PFSK-1 (cell line): ENCODE results near the gene DYNC2H1.

ENCODE experiments used
- FOXP2 ChIP-seq: optimal IDR thresholded peaks from 2 replicates; pipeline ENCODE3; 2011; ENCODE audit warnings: borderline replicate concordance, control low read depth, inconsistent platforms; ENCODE audit not compliant: insufficient read depth; ENCODE audit errors: extremely low read length, extremely low read depth
- POLR2AphosphoS5 ChIP-seq: IDR thresholded peaks from 2 replicates; pipeline ENCODE4 v1.6.1; 2012; ENCODE audit warnings: low read depth, mild to moderate bottlenecking, control low read depth, low read length, moderate library complexity
- SIN3A ChIP-seq: IDR thresholded peaks from 2 replicates; pipeline ENCODE4 v1.6.1; 2012; ENCODE audit warnings: mild to moderate bottlenecking, low read length, moderate library complexity, borderline replicate concordance; ENCODE audit not compliant: insufficient read depth
- TAF1 ChIP-seq: IDR thresholded peaks from 2 replicates; pipeline ENCODE4 v1.6.1; 2012; ENCODE audit warnings: low read length, control low read depth, borderline replicate concordance; ENCODE audit not compliant: insufficient read depth
- TF ChIP-seq, protein P1 (sequence below), 2 experiments: IDR thresholded peaks; 2 replicates each; pipeline versions ENCODE4 v1.6.1 to v1.8.0; 2011 to 2012; ENCODE audit warnings: low read depth in 2 of 2, low read length in 2 of 2, control low read depth in 1 of 2, inconsistent platforms in 1 of 2, mild to moderate bottlenecking in 1 of 2, moderate library complexity in 1 of 2; ENCODE audit not compliant: insufficient read depth in 1 of 2

DYNC2H1 gene

DNA sequence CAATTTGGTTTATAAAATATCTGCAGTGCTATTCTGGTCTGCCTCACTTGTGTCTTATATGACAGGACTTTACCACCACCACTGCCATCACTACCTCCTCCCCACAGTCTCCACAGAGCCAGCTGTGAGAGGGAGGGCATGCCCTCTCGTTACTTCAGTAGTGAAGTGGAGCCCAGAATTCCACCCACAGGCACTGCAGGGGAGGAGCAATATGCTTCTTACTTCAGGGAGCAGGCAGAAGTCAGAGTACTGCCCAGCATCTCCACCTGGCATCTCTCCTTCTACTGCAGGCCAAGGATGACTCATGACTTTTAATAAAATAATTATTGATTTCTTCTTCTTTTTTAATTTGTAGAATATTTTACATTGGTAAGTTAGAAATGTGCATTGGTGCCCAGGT, 255.5 kb downstream of the DYNC2H1 start:
- no peak for TF ChIP-seq FOXP2
- TF ChIP-seq, protein P1, sequence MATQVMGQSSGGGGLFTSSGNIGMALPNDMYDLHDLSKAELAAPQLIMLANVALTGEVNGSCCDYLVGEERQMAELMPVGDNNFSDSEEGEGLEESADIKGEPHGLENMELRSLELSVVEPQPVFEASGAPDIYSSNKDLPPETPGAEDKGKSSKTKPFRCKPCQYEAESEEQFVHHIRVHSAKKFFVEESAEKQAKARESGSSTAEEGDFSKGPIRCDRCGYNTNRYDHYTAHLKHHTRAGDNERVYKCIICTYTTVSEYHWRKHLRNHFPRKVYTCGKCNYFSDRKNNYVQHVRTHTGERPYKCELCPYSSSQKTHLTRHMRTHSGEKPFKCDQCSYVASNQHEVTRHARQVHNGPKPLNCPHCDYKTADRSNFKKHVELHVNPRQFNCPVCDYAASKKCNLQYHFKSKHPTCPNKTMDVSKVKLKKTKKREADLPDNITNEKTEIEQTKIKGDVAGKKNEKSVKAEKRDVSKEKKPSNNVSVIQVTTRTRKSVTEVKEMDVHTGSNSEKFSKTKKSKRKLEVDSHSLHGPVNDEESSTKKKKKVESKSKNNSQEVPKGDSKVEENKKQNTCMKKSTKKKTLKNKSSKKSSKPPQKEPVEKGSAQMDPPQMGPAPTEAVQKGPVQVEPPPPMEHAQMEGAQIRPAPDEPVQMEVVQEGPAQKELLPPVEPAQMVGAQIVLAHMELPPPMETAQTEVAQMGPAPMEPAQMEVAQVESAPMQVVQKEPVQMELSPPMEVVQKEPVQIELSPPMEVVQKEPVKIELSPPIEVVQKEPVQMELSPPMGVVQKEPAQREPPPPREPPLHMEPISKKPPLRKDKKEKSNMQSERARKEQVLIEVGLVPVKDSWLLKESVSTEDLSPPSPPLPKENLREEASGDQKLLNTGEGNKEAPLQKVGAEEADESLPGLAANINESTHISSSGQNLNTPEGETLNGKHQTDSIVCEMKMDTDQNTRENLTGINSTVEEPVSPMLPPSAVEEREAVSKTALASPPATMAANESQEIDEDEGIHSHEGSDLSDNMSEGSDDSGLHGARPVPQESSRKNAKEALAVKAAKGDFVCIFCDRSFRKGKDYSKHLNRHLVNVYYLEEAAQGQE (IDR thresholded peaks at IDR 0.05; ENCODE audit: insufficient read depth in 1 of 2, low read depth in 2 of 2, low read length in 2 of 2): no peak
- no peak for TF ChIP-seq POLR2AphosphoS5
- TF ChIP-seq SIN3A: no peak
- no peak for TF ChIP-seq TAF1

DNA sequence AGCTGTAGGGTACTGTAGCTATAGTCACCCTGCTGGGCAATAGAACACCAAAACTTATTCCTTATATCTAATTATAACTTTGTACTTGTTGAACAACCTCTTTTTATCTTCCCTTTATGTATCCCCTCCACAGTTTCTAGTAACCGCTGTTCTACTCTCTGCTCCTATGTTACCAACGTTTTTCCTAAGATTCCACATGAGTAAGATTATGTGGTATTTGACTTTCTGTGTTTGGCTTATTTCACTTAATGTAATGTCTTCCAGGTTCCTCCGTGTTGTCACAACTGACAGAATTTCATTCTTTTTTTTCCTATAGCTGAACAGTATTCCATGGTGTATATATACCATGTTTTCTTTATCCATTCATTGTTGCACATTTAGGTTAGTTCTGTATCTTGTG, 258.4 kb downstream of the DYNC2H1 start:
- TF ChIP-seq POLR2AphosphoS5 (no peak), TAF1 (no peak), SIN3A (no peak), FOXP2 (no peak)
- TF ChIP-seq, protein P1 (IDR thresholded peaks at IDR 0.05; ENCODE audit: insufficient read depth in 1 of 2, low read depth in 2 of 2, low read length in 2 of 2): no peak

DNA sequence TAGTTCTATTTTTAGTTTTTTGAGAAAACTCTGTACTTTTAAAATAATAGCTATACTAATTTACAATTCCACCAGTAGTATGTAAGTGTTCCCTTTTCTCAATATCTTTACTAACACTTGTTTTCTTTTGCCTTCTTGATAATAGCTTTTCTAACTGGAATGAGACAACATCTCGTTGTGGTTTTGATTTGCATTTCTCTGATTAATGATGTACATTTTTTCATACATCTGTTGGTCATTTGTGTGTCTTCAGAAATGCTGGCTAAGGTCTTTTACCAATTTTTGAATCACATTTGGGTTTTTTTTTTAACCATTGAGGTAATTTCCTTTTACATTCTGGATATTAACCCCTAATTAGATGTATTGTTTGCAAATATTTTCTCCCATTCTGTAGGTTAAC, 258.9 kb downstream of the DYNC2H1 start:
- TF ChIP-seq SIN3A (no peak), FOXP2 (no peak), TAF1 (no peak), POLR2AphosphoS5 (no peak)
- TF ChIP-seq, protein P1 (IDR thresholded peaks at IDR 0.05; ENCODE audit: insufficient read depth in 1 of 2, low read depth in 2 of 2, low read length in 2 of 2): no peak

GRCh38 chr11:103370076-103370475, 260.9 kb downstream of the DYNC2H1 start:
- TF ChIP-seq POLR2AphosphoS5: no peak
- TF ChIP-seq, protein P1 (IDR thresholded peaks at IDR 0.05; ENCODE audit: insufficient read depth in 1 of 2, low read depth in 2 of 2, low read length in 2 of 2): no peak
- TF ChIP-seq FOXP2: no peak
- no peak for TF ChIP-seq SIN3A
- TF ChIP-seq TAF1: no peak

DNA sequence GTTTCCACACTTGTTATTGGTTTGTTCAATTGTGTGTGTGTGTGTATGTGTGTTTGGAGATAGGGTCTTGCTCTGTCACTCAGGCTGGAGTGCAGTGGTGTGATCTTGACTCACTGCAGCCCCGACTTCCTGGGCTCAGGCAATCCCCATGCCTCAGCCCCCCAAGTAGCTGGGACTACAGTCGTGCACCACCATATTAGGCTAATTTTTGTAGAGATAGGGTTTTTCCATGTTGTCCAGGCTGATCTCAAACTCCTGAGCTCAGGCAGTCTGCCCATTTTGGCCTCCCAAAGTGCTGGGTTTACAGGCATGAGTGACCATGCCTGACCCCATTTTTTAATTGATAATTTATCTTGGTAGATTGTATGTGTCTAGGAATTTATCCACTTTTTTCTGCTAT, 263.7 kb downstream of the DYNC2H1 start:
- TF ChIP-seq, protein P1 (IDR thresholded peaks at IDR 0.05; ENCODE audit: insufficient read depth in 1 of 2, low read depth in 2 of 2, low read length in 2 of 2): no peak
- TF ChIP-seq SIN3A (no peak), TAF1 (no peak), FOXP2 (no peak), POLR2AphosphoS5 (no peak)
